ENCODE measurements around the gene SERPINA9. TPM values are rescaled to one million over a fixed set of nuclear protein-coding genes. Genes with fewer than 3 reads are reported as not detected.

Gene SERPINA9
- total RNA-seq, 3 donors from 2014 or later (not counting 1 experiment from before 2014, with no cell fraction given), result not detected

DNA sequence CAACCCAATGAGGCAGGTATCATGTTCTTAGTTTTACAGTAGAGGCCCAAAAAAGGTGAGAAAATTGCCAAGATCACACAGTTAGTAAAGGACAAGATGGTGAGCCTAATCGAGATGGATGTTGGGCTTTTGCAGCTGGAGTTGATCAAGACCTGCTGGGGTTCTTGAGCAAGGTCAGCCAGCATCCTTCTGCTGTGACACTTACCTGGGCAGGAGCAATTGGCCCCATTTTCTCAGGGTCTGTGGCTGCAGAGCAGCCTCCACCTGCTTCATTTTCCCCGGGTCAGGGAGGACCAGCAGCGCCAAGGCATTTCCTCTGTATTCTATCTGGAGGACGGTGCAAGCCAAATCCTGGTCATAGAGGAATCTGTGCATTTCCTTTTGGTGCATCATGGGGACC is 29.9 kb downstream of the SERPINA9 start:
- H3K27ac Mint-ChIP-seq, result no peak overlapping the region
- TF ChIP-seq, protein P1, sequence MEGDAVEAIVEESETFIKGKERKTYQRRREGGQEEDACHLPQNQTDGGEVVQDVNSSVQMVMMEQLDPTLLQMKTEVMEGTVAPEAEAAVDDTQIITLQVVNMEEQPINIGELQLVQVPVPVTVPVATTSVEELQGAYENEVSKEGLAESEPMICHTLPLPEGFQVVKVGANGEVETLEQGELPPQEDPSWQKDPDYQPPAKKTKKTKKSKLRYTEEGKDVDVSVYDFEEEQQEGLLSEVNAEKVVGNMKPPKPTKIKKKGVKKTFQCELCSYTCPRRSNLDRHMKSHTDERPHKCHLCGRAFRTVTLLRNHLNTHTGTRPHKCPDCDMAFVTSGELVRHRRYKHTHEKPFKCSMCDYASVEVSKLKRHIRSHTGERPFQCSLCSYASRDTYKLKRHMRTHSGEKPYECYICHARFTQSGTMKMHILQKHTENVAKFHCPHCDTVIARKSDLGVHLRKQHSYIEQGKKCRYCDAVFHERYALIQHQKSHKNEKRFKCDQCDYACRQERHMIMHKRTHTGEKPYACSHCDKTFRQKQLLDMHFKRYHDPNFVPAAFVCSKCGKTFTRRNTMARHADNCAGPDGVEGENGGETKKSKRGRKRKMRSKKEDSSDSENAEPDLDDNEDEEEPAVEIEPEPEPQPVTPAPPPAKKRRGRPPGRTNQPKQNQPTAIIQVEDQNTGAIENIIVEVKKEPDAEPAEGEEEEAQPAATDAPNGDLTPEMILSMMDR (IDR thresholded peaks at IDR 0.05), result no peak
- H3K9me3 ChIP-seq (ENCODE audit: control insufficient read depth, insufficient read depth, low read length), result no peaks in the 10 kb centered on the region

DNA sequence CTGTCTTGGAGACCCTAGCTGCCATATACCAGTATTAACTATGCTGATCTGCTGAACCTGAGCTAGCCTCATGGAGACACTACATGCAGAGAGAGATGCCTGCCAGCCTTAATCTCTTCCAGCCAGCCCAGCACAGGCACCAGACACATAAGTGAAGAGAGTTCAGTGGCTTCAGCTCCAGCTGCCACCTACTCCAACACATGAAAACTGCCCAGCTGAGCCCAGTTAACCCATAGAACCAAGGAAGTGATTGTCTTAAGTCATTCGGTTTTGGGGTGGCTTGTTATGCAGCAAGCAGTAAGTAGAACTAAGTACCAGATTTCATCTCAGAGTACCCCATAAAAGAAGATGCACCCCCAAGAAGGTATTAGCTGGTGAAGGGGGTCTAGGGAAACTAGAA is 31.0 kb downstream of the SERPINA9 start:
- H3K4me3 Mint-ChIP-seq, result no peak overlapping the region
- no peaks in the 10 kb centered on the region for H3K4me1 ChIP-seq (ENCODE audit: control insufficient read depth, insufficient read depth, low read length)
- H3K27me3 ChIP-seq (ENCODE audit: control insufficient read depth, insufficient read depth, low read length), result no peaks in the 10 kb centered on the region
- no peak overlapping the region for H3K27ac Mint-ChIP-seq
- no peaks in the 10 kb centered on the region for H3K9me3 ChIP-seq (ENCODE audit: control insufficient read depth, insufficient read depth, low read length)
- intact Hi-C loops (cut with micrococcal nuclease), result no loop called here
- H3K4me1 Mint-ChIP-seq, result no peaks in the 10 kb centered on the region
- H3K36me3 ChIP-seq (ENCODE audit: control insufficient read depth, insufficient read depth, low read length), result no peaks in the 10 kb centered on the region
- TF ChIP-seq, protein P1 (IDR thresholded peaks at IDR 0.05), result no peak
- H3K36me3 Mint-ChIP-seq, result no peaks in the 10 kb centered on the region
- no peak overlapping the region for H3K27ac ChIP-seq (ENCODE audit: low read length)
- no peak overlapping the region for H3K4me3 ChIP-seq (ENCODE audit: low read length)
- no peak for ATAC-seq
- 71% methylated on average over 1 of the region's 1 CpG for WGBS (ENCODE audit: insufficient coverage)
- DNase-seq, result no peak
- H3K9me3 Mint-ChIP-seq, result no peaks in the 10 kb centered on the region
- peaks cover 11 to 25% of the 10 kb centered on the region in 2 donors for H3K27me3 Mint-ChIP-seq (ENCODE audit: low read depth in 2 of 2)

More for the DNA sequence above, 29.9 kb downstream of the SERPINA9 start:
- intact Hi-C loops (cut with micrococcal nuclease), result no loop called here
- H3K4me1 ChIP-seq (ENCODE audit: control insufficient read depth, insufficient read depth, low read length), result no peaks in the 10 kb centered on the region
- Mint-ChIP-seq H3K9me3 (no peaks in the 10 kb centered on the region), H3K36me3 (no peaks in the 10 kb centered on the region), H3K27me3 (ENCODE audit: low read depth in 2 of 2) (peaks cover 16 to 33% of the 10 kb centered on the region in 2 donors), H3K4me3 (no peak overlapping the region), H3K4me1 (no peaks in the 10 kb centered on the region)
- no peak overlapping the region for H3K4me3 ChIP-seq (ENCODE audit: low read length)
- 82% methylated on average over 4 of the region's 4 CpGs for WGBS (ENCODE audit: insufficient coverage)
- H3K36me3 ChIP-seq (ENCODE audit: control insufficient read depth, insufficient read depth, low read length), result no peaks in the 10 kb centered on the region
- H3K27ac ChIP-seq (ENCODE audit: low read length), result no peak overlapping the region
- DNase-seq (no peak), ATAC-seq (no peak)
- no peaks in the 10 kb centered on the region for H3K27me3 ChIP-seq (ENCODE audit: control insufficient read depth, insufficient read depth, low read length)

DNA sequence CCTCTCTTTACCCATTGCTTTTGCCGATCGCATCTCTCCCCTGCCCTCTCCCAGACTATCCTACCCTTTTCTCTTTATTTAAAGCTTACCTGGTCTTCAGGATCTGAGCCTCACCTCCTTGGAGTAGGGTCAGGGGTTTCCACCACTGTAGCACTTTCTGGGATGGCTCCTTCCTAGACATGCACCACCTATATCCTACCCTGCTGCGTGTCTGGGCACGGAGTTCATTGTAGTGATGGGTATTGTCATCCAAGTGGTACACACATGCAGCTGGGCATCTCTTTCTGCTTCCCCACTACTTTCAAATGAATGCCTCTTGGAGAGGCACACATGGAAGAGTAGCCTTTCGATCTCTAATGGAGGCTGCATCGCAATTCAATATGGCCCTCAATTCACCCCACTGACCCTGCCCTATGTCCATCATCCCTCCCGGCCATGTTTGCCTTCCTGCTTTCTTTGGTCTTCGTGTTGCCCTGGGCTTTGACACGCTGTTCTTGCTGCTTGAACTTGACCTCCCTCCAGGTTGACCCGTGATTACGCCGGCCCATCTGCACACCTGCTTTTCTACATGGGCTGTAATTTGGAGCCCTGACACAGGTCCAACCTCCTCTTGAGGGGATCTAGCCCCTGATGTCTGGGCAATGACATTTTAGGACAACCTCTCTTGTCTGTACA is 34.3 kb downstream of the SERPINA9 start:
- H3K27me3 ChIP-seq (ENCODE audit: control insufficient read depth, insufficient read depth, low read length), result no peaks in the 10 kb centered on the region
- Mint-ChIP-seq H3K27me3 (ENCODE audit: low read depth in 2 of 2) (peaks cover 11 to 20% of the 10 kb centered on the region in 2 donors), H3K4me1 (no peaks in the 10 kb centered on the region), H3K36me3 (no peaks in the 10 kb centered on the region), H3K9me3 (no peaks in the 10 kb centered on the region), H3K4me3 (no peak overlapping the region), H3K27ac (no peak overlapping the region)
- WGBS (ENCODE audit: insufficient coverage), result 84% methylated on average over 12 of the region's 12 CpGs
- TF ChIP-seq, protein P1 (IDR thresholded peaks at IDR 0.05), result no peak
- no peak overlapping the region for H3K4me3 ChIP-seq (ENCODE audit: low read length)
- DNase-seq (no peak), ATAC-seq (no peak)
- H3K36me3 ChIP-seq (ENCODE audit: control insufficient read depth, insufficient read depth, low read length), result no peaks in the 10 kb centered on the region
- no peaks in the 10 kb centered on the region for H3K9me3 ChIP-seq (ENCODE audit: control insufficient read depth, insufficient read depth, low read length)
- no peak overlapping the region for H3K27ac ChIP-seq (ENCODE audit: low read length)
- no peaks in the 10 kb centered on the region for H3K4me1 ChIP-seq (ENCODE audit: control insufficient read depth, insufficient read depth, low read length)
- intact Hi-C loops (cut with micrococcal nuclease), result no loop called here

DNA sequence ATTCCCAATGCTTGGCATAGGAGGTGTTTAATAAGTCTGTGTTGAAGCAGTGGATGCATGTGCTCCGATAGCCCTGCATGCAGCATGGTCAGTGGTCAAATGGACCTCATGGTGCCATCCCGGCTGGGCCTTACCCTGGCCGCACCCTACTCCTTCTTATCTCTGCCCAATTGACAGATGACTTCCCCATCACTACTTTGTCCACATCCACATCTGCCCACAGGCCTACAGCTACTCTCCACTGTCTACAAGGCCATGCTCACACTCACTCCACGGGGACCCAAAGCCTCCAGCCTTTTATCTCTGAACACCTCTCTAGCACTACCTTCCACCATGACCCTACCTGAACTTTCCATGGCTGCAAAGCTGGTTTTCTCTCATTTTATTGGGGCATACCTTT is 34.9 kb downstream of the SERPINA9 start:
- no peak for DNase-seq
- Histone ChIP-seq H3K4me1 (ENCODE audit: control insufficient read depth, insufficient read depth, low read length) (no peaks in the 10 kb centered on the region), H3K4me3 (ENCODE audit: low read length) (no peak overlapping the region), H3K9me3 (ENCODE audit: control insufficient read depth, insufficient read depth, low read length) (no peaks in the 10 kb centered on the region), H3K27ac (ENCODE audit: low read length) (no peak overlapping the region), H3K36me3 (ENCODE audit: control insufficient read depth, insufficient read depth, low read length) (no peaks in the 10 kb centered on the region), H3K27me3 (ENCODE audit: control insufficient read depth, insufficient read depth, low read length) (no peaks in the 10 kb centered on the region)
- intact Hi-C loops (cut with micrococcal nuclease), result no loop called here
- Mint-ChIP-seq H3K4me1 (no peaks in the 10 kb centered on the region), H3K27me3 (ENCODE audit: low read depth in 2 of 2) (peaks cover 11 to 20% of the 10 kb centered on the region in 2 donors), H3K27ac (no peak overlapping the region), H3K4me3 (no peak overlapping the region), H3K36me3 (no peaks in the 10 kb centered on the region), H3K9me3 (no peaks in the 10 kb centered on the region)
- TF ChIP-seq, protein P1 (IDR thresholded peaks at IDR 0.05), result no peak
- WGBS (ENCODE audit: insufficient coverage), result 84% methylated on average over 4 of the region's 4 CpGs
- ATAC-seq, result no peak
